Esophagus squamous epithelium (tissue), 5 donors: ENCODE data around the gene RAB4B. TPM values are rescaled to one million over a fixed set of nuclear protein-coding genes. Genes with fewer than 3 reads are reported as not detected.

Experiments used
- DNase-seq: peaks from one replicate; lab custom pipeline; 2025; lab: John Stamatoyannopoulos, UW
- H3K27ac ChIP-seq, 4 donors: fragments of 200-600 bp; sonication (generic); one replicate each; pipeline ENCODE4 v1.5.1; 2016 to 2019; ENCODE audit warnings: mild to moderate bottlenecking in 1 of 4
- H3K27me3 ChIP-seq, 4 donors: fragments of 200-600 bp; sonication (generic); 1 replicate in 3 of 4; 2 replicates in 1 of 4; pipeline versions ENCODE4 v1.5.1 to v1.6.0; 2017 to 2021; ENCODE audit warnings: antibody characterized with exemption in 1 of 4
- H3K36me3 ChIP-seq, 3 donors: fragments of 200-600 bp; sonication (generic); one replicate each; pipeline ENCODE4 v1.5.1; 2016 to 2019
- H3K4me1 ChIP-seq, 3 donors: fragments of 200-600 bp; sonication (generic); one replicate each; pipeline ENCODE4 v1.5.1; 2017 to 2019
- H3K4me3 ChIP-seq, 4 donors: fragments of 200-600 bp; sonication (generic); 1 replicate in 3 of 4; 2 replicates in 1 of 4; pipeline ENCODE4 v1.5.1; 2016 to 2019; ENCODE audit warnings: mild to moderate bottlenecking in 2 of 4, moderate library complexity in 1 of 4
- H3K9me3 ChIP-seq, 3 donors: fragments of 200-600 bp; sonication (generic); one replicate each; pipeline ENCODE4 v1.5.1; 2016 to 2019
- POLR2A ChIP-seq, 4 donors: fragments of 450-650 bp; IDR thresholded peaks; one replicate each; pipeline ENCODE4 v1.6.1; 2017; ENCODE audit warnings: antibody characterized with exemption in 4 of 4, mild to moderate bottlenecking in 4 of 4, moderate library complexity in 3 of 4
- WGBS, 2 donors: methylation state at CpG; one replicate each; pipeline ENCODE4 v1.1.5; 2018; 5-methylcytosine and 5-hydroxymethylcytosine counted together
- intact Hi-C: fragments of 100-400 bp; cut with DNase I; formaldehyde crosslinking; loops from one replicate; pipeline ENCODE4 v1.15.0; 2022
- total RNA-seq, 4 donors: library from RNA; depleted of rRNA; stranded (reverse); fragments of >200 nt; gene quantifications; one replicate each; pipeline ENCODE4 v1.1.0, GENCODE V29; 2016
- TF ChIP-seq, protein P1 (sequence below), 6 experiments: fragments of 450-650 bp in 4 of 6; fragments of 200-600 bp in 2 of 6; sonication (generic) in 2 of 6; IDR thresholded peaks; one replicate each; pipeline ENCODE4 v1.5.1; 2016 to 2019; ENCODE audit warnings: antibody characterized with exemption in 6 of 6, mild to moderate bottlenecking in 4 of 6, moderate library complexity in 4 of 6
- donor health status: DM: yes; HTN: yes; CAD: no.

The RAB4B gene
- total RNA-seq, 4 donors from 2014 or later = 15.2 to 37.0 (median 20.5) TPM

DNA sequence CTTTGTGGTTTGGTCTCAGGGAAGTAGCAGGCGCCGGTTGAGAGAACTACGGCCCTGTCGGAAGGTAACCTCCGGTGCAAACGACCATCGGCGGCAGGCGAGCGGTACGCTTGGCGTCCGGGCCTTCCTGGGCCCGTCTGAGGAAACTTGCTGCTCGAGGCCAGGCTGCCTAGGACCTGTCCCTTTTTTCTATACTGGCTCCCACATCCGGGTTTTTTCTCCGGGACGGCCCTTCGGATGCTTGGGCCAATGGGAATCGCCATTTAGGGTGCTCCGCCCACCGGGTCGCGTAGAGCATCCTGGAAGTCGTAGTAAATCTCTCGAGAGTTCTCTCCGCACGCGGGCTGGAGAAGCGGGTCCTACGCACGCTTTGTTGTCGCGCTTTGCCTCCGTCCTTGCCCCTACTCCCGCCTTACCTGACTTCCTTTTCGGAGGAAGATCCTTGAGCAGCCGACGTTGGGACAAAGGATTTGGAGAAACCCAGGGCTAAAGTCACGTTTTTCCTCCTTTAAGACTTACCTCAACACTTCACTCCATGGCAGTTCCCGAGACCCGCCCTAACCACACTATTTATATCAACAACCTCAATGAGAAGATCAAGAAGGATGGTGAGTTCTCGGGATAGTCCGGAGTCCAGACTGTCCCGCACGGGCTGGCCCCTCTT is 27.0 kb upstream of the RAB4B start, which contains the start of gene SNRPA:
SNRPA (plus strand) TSS at position 330 of the 664 bp plus-strand sequence; CDS start at position 536, 206 bp downstream.
- Histone ChIP-seq H3K36me3 (peaks cover 0 to 19% (median 6%) of the 10 kb centered on the region in 3 donors), H3K27me3 (no peaks in the 10 kb centered on the region), H3K27ac (peak within 1 kb of the TSS; percentile 96 to 98 (median 98)), H3K4me3 (peak within 1 kb of the TSS; percentile 46 to 86 (median 74)), H3K4me1 (peaks cover 23 to 66% (median 54%) of the 10 kb centered on the region in 3 donors), H3K9me3 (no peaks in the 10 kb centered on the region)
- 0 to 1% methylated on average over 35 to 39 of the region's 46 CpGs for WGBS, 2 donors
- intact Hi-C loops = no loop called here
- DNase-seq = peak; percentile 87
- TF ChIP-seq POLR2A (IDR thresholded peaks at IDR 0.05) = peak in 3 of 4 donors; percentile 52 to 93 (median 69)
- TF ChIP-seq, protein P1, sequence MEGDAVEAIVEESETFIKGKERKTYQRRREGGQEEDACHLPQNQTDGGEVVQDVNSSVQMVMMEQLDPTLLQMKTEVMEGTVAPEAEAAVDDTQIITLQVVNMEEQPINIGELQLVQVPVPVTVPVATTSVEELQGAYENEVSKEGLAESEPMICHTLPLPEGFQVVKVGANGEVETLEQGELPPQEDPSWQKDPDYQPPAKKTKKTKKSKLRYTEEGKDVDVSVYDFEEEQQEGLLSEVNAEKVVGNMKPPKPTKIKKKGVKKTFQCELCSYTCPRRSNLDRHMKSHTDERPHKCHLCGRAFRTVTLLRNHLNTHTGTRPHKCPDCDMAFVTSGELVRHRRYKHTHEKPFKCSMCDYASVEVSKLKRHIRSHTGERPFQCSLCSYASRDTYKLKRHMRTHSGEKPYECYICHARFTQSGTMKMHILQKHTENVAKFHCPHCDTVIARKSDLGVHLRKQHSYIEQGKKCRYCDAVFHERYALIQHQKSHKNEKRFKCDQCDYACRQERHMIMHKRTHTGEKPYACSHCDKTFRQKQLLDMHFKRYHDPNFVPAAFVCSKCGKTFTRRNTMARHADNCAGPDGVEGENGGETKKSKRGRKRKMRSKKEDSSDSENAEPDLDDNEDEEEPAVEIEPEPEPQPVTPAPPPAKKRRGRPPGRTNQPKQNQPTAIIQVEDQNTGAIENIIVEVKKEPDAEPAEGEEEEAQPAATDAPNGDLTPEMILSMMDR (IDR thresholded peaks at IDR 0.05) = peak in 1 of 6 experiments; percentile 4

DNA sequence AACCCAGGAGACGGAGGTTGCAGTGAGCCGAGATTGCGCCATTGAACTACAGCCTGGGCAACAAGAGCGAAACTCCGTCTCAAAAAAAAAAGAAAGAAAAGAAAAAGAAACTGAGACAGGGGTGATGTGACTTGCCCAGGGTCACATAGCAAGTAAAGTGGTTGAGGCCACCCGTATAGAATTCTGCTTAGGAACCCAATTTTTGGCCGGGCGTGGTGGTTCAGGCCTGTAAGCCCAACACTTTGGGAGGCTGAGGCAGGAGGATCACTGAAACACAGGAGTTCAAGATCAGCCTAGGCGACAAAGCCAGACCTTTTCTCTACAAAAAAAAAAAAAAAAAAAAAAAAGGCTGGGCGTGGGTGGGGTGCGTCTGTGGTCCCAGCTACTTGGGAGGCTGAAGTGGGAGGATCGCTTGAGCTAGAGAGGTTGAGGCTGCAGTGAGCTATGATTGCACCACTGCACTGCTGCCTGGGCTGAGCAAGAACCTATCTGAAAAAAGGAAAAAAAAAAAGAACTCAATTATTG is 25.7 kb upstream of the RAB4B start:
- DNase-seq = no peak
- peak overlapping the region; percentile 46 to 86 (median 74) for H3K4me3 ChIP-seq
- intact Hi-C loops = no loop called here
- WGBS, 2 donors = 50% methylated on average over 12 of the region's 12 CpGs
- H3K9me3 ChIP-seq = no peaks in the 10 kb centered on the region
- peaks cover 2 to 32% (median 14%) of the 10 kb centered on the region in 3 donors for H3K36me3 ChIP-seq
- H3K4me1 ChIP-seq = peaks cover 27 to 79% (median 55%) of the 10 kb centered on the region in 3 donors
- H3K27ac ChIP-seq = peak overlapping the region; percentile 87 to 98 (median 98)
- no peak for TF ChIP-seq POLR2A (IDR thresholded peaks at IDR 0.05)
- TF ChIP-seq, protein P1 (IDR thresholded peaks at IDR 0.05) = no peak
- H3K27me3 ChIP-seq = no peaks in the 10 kb centered on the region

DNA sequence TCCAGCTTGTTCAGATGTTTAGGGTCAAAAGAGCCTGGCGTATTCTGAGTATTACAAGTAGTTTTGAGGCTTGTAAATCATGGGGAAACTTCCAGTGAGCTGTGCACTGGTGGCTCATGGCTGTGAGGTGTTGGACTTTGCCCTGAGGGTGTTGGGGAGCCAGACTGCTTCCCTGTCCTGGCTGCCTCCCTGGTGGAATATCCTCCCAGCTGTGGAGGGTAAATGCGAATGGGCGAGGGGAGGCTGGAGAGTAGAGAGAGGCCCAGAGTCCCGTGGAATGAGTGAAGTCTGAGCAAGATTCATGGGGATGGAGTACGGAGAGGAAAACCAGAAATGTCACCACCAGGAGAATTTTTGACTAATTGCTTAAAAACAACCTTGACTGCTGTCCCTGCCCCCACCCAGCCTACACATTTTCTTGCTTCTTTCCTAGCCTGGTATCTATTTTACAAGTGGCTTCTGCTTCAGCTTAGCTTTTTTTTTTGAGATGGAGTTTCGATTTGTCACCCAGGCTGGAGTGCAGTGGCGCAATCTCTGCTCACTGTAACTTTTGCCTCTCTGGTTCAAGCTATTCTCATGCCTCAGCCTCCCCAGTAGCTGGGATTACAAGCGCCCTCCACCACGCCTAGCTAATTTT is 23.3 kb upstream of the RAB4B start:
- intact Hi-C loops = no loop called here
- no peak for TF ChIP-seq POLR2A (IDR thresholded peaks at IDR 0.05)
- TF ChIP-seq, protein P1 (IDR thresholded peaks at IDR 0.05) = no peak
- peak overlapping the region; percentile 48 to 60 (median 52) for H3K27ac ChIP-seq
- no peaks in the 10 kb centered on the region for H3K9me3 ChIP-seq
- peaks cover 22 to 71% (median 40%) of the 10 kb centered on the region in 3 donors for H3K4me1 ChIP-seq
- H3K27me3 ChIP-seq = no peaks in the 10 kb centered on the region
- WGBS, 2 donors = 68 to 72% methylated on average over 8 to 9 of the region's 9 CpGs
- peaks cover 17 to 56% (median 18%) of the 10 kb centered on the region in 3 donors for H3K36me3 ChIP-seq
- no peak for DNase-seq
- H3K4me3 ChIP-seq = peak overlapping the region in 2 of 4 donors; percentile 4 to 18

DNA sequence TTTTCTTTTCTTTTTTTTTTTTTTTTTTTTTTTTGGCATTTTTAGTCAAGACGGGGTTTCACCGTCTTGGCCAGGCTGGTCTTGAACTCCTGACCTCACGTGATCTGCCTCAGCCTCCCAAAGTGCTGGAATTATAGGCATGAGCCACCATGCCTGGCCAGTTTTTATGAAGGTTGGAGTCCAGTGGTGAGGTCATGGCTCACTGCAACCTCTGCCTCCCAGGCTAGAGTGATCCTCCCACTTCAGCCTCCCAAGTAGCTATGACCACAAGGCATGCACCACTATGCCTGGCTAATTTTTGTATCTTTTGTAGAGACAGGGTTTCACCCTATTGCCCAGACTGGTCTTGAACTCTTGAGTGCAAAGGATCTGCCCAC is 22.8 kb upstream of the RAB4B start:
- peaks cover 20 to 61% (median 23%) of the 10 kb centered on the region in 3 donors for H3K36me3 ChIP-seq
- peaks cover 22 to 67% (median 39%) of the 10 kb centered on the region in 3 donors for H3K4me1 ChIP-seq
- 87% methylated on average over 3 of the region's 3 CpGs; no CpG with 5 or more reads in 1 of the 2 donors for WGBS, 2 donors
- no peak for DNase-seq
- intact Hi-C loops = no loop called here
- H3K27me3 ChIP-seq = no peaks in the 10 kb centered on the region
- no peak overlapping the region for H3K4me3 ChIP-seq
- no peaks in the 10 kb centered on the region for H3K9me3 ChIP-seq
- H3K27ac ChIP-seq = no peak overlapping the region
- no peak for TF ChIP-seq POLR2A (IDR thresholded peaks at IDR 0.05)
- TF ChIP-seq, protein P1 (IDR thresholded peaks at IDR 0.05) = no peak
